Measurements from ENCODE around the gene JARID2.

JARID2 gene

GRCh38 chr6:15516923-15517560, 271.2 kb downstream of the JARID2 start:
- TF ChIP-seq CTCF (IDR thresholded peaks at IDR 0.05; ENCODE audit: insufficient read depth, low read length, missing control alignments) = no peak
- H3K4me3 ChIP-seq (ENCODE audit: low read depth, low read length) = no peak overlapping the region
- ChIA-PET POLR2A (no interaction called here), CTCF (no interaction called here)
- no peak for DNase-seq (ENCODE audit: low read depth, low spot score)

GRCh38 chr6:15517600-15517999, 271.7 kb downstream of the JARID2 start:
- no peak overlapping the region for H3K4me3 ChIP-seq (ENCODE audit: low read depth, low read length)
- DNase-seq (ENCODE audit: low read depth, low spot score) = no peak
- TF ChIP-seq CTCF (IDR thresholded peaks at IDR 0.05; ENCODE audit: insufficient read depth, low read length, missing control alignments) = no peak
- ChIA-PET POLR2A (no interaction called here), CTCF (interaction anchor here (1.4 kb wide), 1 partner anchor 13 kb away, joined by 3 read pairs; no protein-coding TSS in a partner anchor)

- TF ChIP-seq CTCF (IDR thresholded peaks at IDR 0.05; ENCODE audit: insufficient read depth, low read length, missing control alignments) = no peak
- H3K4me3 ChIP-seq (ENCODE audit: low read depth, low read length) = no peak overlapping the region
- ChIA-PET CTCF (interaction anchor here (1.4 kb wide), 1 partner anchor 14 kb away, joined by 3 read pairs; no protein-coding TSS in a partner anchor), POLR2A (no interaction called here)
- no peak for DNase-seq (ENCODE audit: low read depth, low spot score)
Observed at GRCh38 chr6:15518057-15518456, 272.2 kb downstream of the JARID2 start.

GRCh38 chr6:15518878-15519277, 273.0 kb downstream of the JARID2 start:
- ChIA-PET POLR2A (no interaction called here), CTCF (interaction anchor here (1.4 kb wide), 1 partner anchor 15 kb away, joined by 3 read pairs; no protein-coding TSS in a partner anchor)
- H3K4me3 ChIP-seq (ENCODE audit: low read depth, low read length) = no peak overlapping the region
- TF ChIP-seq CTCF (IDR thresholded peaks at IDR 0.05; ENCODE audit: insufficient read depth, low read length, missing control alignments) = no peak
- DNase-seq (ENCODE audit: low read depth, low spot score) = no peak

GRCh38 chr6:15519681-15520080, 273.8 kb downstream of the JARID2 start:
- no peak for DNase-seq (ENCODE audit: low read depth, low spot score)
- H3K4me3 ChIP-seq (ENCODE audit: low read depth, low read length) = no peak overlapping the region
- CTCF ChIA-PET = no interaction called here
- TF ChIP-seq CTCF (IDR thresholded peaks at IDR 0.05; ENCODE audit: insufficient read depth, low read length, missing control alignments) = no peak
- POLR2A ChIA-PET = no interaction called here

- no peak for DNase-seq (ENCODE audit: low read depth, low spot score)
- ChIA-PET CTCF (no interaction called here), POLR2A (no interaction called here)
- H3K4me3 ChIP-seq (ENCODE audit: low read depth, low read length) = no peak overlapping the region
- TF ChIP-seq CTCF (IDR thresholded peaks at IDR 0.05; ENCODE audit: insufficient read depth, low read length, missing control alignments) = no peak
Observed at GRCh38 chr6:15520626-15521203, 274.8 kb downstream of the JARID2 start.
